Activated effector memory CD4-positive, alpha-beta T cell treated with anti-CD3 and anti-CD28 coated beads, Interleukin-2, amount 50 U/mL, for 16 hours (primary cell): Measurements from ENCODE around the gene NYAP1.

Experiments used
- DNase-seq: peaks from one replicate; pipeline ENCODE4 v3.0.0-alpha.2; 2020

The NYAP1 gene

GRCh38 chr7:100464210-100464660 lies 19.5 kb upstream of the NYAP1 start, which contains the start of gene SPACDR:
Gene SPACDR (minus strand): TSS chr7:100464260. CDS start chr7:100464025, 235 bp downstream.
- no peak for DNase-seq

- no peak for DNase-seq
Measured at GRCh38 chr7:100464791-100465190, 18.9 kb upstream of the NYAP1 start.

- no peak for DNase-seq
Measured at GRCh38 chr7:100465299-100465698, 18.4 kb upstream of the NYAP1 start.

GRCh38 chr7:100465702-100466311 lies 17.9 kb upstream of the NYAP1 start:
- DNase-seq = no peak

GRCh38 chr7:100466653-100467605 lies 16.8 kb upstream of the NYAP1 start:
- DNase-seq = no peak

- DNase-seq = no peak
Measured at GRCh38 chr7:100467638-100468373, 15.9 kb upstream of the NYAP1 start.

- DNase-seq = peak; percentile 94
Measured at GRCh38 chr7:100469227-100470044, 14.3 kb upstream of the NYAP1 start.

- no peak for DNase-seq
Measured at GRCh38 chr7:100471021-100471420, 12.7 kb upstream of the NYAP1 start.

- DNase-seq = no peak
Measured at GRCh38 chr7:100472121-100472851, 11.4 kb upstream of the NYAP1 start.

GRCh38 chr7:100472854-100473499 lies 10.8 kb upstream of the NYAP1 start:
- DNase-seq = no peak

- no peak for DNase-seq
Measured at GRCh38 chr7:100475549-100475948, 8.2 kb upstream of the NYAP1 start.

GRCh38 chr7:100476101-100476780 lies 7.5 kb upstream of the NYAP1 start:
- no peak for DNase-seq

GRCh38 chr7:100476903-100477870 lies 6.5 kb upstream of the NYAP1 start:
- DNase-seq = peak; percentile 78

GRCh38 chr7:100477871-100478267 lies 5.9 kb upstream of the NYAP1 start:
- DNase-seq = peak; percentile 68

- peak; percentile 96 for DNase-seq
Measured at GRCh38 chr7:100478958-100479660, 4.6 kb upstream of the NYAP1 start, which contains the start of gene TSC22D4. Gene TSC22D4 (minus strand): TSS chr7:100479214. CDS start chr7:100478038, 1,176 bp downstream.

GRCh38 chr7:100481466-100481865 lies 2.3 kb upstream of the NYAP1 start:
- no peak for DNase-seq

- DNase-seq = no peak
Measured at GRCh38 chr7:100482728-100483089, 1.0 kb upstream of the NYAP1 start.

GRCh38 chr7:100483090-100483721 lies 521 bp upstream of the NYAP1 start:
- peak; percentile 94 for DNase-seq
